Natural killer cell treated with Interleukin-12 subunit alpha and Interleukin-12 subunit beta and Interleukin-15 and Interleukin-18, amount 100 ng/mL, for 72 hours (primary cell): Measurements from ENCODE around the gene GSTO1. TPM values are rescaled to one million over a fixed set of nuclear protein-coding genes. Genes with fewer than 3 reads are reported as not detected.

Source experiments
- ATAC-seq, 2 donors: fragments of 150-1000 bp; cut with Tn5 transposase in 1 of 2; sonication (Bioruptor Pico), chemical (Tn5 transposase) in 1 of 2; 2 replicates each; pipeline ENCODE4 v1.10.0; 2021
- DNase-seq: peaks from one replicate; pipeline ENCODE4 v3.0.0; 2022; ENCODE audit warnings: low spot score
- H3K27ac Mint-ChIP-seq, 2 donors: 1 replicate in 1 of 2; 2 replicates in 1 of 2; pipeline ENCODE4 v1.8.0; 2022; ENCODE audit warnings: mixed read lengths in 2 of 2, mild to moderate bottlenecking in 1 of 2, moderate library complexity in 1 of 2
- H3K27me3 Mint-ChIP-seq, 2 donors: 1 replicate in 1 of 2; 2 replicates in 1 of 2; pipeline ENCODE4 v1.8.0; 2022; ENCODE audit warnings: mixed read lengths in 2 of 2
- H3K36me3 Mint-ChIP-seq: one replicate; pipeline ENCODE4 v1.8.0; 2022; ENCODE audit warnings: mixed read lengths
- H3K4me1 Mint-ChIP-seq, 2 donors: 1 replicate in 1 of 2; 2 replicates in 1 of 2; pipeline ENCODE4 v1.8.0; 2022; ENCODE audit warnings: low read depth in 2 of 2, mixed read lengths in 2 of 2, mild to moderate bottlenecking in 1 of 2
- H3K4me3 Mint-ChIP-seq: one replicate; pipeline ENCODE4 v1.8.0; 2022; ENCODE audit warnings: mixed read lengths
- H3K9me3 Mint-ChIP-seq: 2 replicates; pipeline ENCODE4 v1.8.0; 2022; ENCODE audit warnings: mixed read lengths
- total RNA-seq, 2 donors: library from RNA; stranded (reverse); gene quantifications; one replicate each; pipeline ENCODE4 v1.2.3, GENCODE V29; 2022

The GSTO1 gene
- total RNA-seq, 2 donors from 2014 or later = 101 to 111 TPM

DNA sequence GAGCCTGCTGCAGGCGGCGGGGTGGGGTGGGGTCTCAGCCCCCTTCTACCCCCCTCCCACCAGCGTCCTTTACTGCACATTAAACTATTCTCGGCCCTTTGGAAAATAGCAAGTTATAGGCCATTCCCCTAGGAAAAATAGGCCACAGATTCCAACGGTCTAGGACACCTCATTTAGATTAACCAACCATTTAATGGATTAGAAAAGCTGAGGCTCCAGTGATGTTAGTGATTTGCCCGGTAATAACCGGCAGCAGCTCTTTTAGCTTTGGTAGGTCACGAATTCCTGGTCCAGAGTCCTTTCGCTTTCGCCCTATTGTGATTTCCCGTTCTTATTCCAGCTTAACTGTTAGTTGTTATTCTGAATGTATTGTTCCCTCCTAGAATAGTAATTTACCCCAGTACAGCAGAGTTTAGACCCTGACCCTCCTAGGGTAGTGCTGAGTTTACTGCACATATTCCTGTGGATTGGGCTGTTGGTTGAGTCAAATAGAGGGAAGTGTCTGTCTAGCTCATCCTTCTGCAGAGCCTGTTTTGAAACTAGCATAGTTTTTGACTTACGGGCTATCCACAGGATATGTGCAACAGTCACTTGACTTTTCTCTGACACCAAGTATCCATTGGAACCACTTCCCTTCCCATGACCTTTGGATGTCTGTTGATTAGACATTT, 754 bp downstream of the GSTO1 start:
- H3K9me3 Mint-ChIP-seq = no peaks in the 10 kb centered on the region
- H3K4me3 Mint-ChIP-seq = peak overlapping the region; percentile 100
- peaks cover 56 to 61% of the 10 kb centered on the region in 2 donors for H3K4me1 Mint-ChIP-seq
- ATAC-seq (peak; percentile 59 to 74), DNase-seq (no peak)
- H3K27me3 Mint-ChIP-seq = peaks cover 2 to 3% of the 10 kb centered on the region in 2 donors
- peak overlapping the region; percentile 95 to 98 for H3K27ac Mint-ChIP-seq
- peaks cover 27% of the 10 kb centered on the region for H3K36me3 Mint-ChIP-seq

- H3K27me3 Mint-ChIP-seq = peaks cover 0 to 2% of the 10 kb centered on the region in 2 donors
- H3K27ac Mint-ChIP-seq = peak overlapping the region; percentile 95 to 98
- peak overlapping the region; percentile 100 for H3K4me3 Mint-ChIP-seq
- DNase-seq (no peak), ATAC-seq (no peak)
- no peaks in the 10 kb centered on the region for H3K9me3 Mint-ChIP-seq
- peaks cover 67 to 71% of the 10 kb centered on the region in 2 donors for H3K4me1 Mint-ChIP-seq
- H3K36me3 Mint-ChIP-seq = peaks cover 37% of the 10 kb centered on the region
These were observed 1.8 kb downstream of the GSTO1 start for GRCh38 chr10:104256335-104256961.

DNA sequence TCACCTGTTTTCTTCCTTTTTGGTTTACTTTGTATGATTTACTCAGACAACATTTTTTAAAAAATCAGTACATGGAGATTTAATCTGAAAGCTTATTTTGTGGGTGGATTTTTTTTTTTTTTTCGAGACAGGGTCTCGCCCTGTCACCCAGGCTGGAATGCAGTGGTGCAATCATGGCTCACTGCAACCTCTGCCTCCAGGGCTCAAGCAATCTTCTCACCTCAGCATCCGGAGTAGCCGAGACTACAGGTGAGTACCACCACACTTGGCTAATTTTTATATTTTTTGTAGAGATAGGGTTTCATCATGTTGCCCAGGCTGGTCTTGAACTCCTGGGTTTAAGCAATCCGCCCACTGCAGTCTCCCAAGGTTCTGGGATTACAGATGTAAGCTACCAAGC, 2.5 kb downstream of the GSTO1 start:
- ATAC-seq (no peak), DNase-seq (no peak)
- H3K27ac Mint-ChIP-seq = peak overlapping the region; percentile 95 to 98
- H3K4me1 Mint-ChIP-seq = peaks cover 69 to 75% of the 10 kb centered on the region in 2 donors
- H3K4me3 Mint-ChIP-seq = peak overlapping the region; percentile 100
- H3K36me3 Mint-ChIP-seq = peaks cover 39% of the 10 kb centered on the region
- H3K9me3 Mint-ChIP-seq = no peaks in the 10 kb centered on the region
- peaks cover 0 to 2% of the 10 kb centered on the region in 2 donors for H3K27me3 Mint-ChIP-seq

DNA sequence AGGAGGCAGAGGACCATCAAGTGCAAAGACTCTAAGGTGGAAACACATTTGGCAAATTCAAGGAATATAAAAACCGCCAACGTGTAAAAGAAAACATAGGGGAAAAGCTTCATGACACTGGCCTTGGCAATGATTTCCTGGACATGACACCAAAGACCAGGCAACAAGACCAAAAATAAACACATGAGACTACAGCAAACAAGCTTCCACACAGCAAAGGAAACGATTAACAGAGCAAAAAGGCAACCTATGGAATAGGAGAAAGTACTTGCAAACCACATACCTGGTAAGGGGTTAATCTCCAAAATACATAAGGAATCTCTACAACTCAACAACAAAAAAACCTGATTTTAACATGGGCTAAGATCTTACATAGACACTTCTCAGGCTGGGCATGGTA, 3.5 kb downstream of the GSTO1 start:
- no peak for ATAC-seq
- H3K36me3 Mint-ChIP-seq = peaks cover 39% of the 10 kb centered on the region
- H3K27ac Mint-ChIP-seq = peak overlapping the region in 1 of 2 donors; percentile 6

GRCh38 chr10:104259456-104259855, 4.8 kb downstream of the GSTO1 start:
- ATAC-seq = no peak
- H3K9me3 Mint-ChIP-seq = no peaks in the 10 kb centered on the region
- peak overlapping the region; percentile 83 to 89 for H3K27ac Mint-ChIP-seq
- DNase-seq = no peak
- H3K4me1 Mint-ChIP-seq = peaks cover 58 to 68% of the 10 kb centered on the region in 2 donors
- no peaks in the 10 kb centered on the region for H3K27me3 Mint-ChIP-seq
- H3K4me3 Mint-ChIP-seq = peak overlapping the region; percentile 77
- peaks cover 48% of the 10 kb centered on the region for H3K36me3 Mint-ChIP-seq

More for the DNA sequence above, 3.5 kb downstream of the GSTO1 start:
- DNase-seq = no peak
- H3K27me3 Mint-ChIP-seq = peaks cover 0 to under 1% of the 10 kb centered on the region in 2 donors
- H3K4me3 Mint-ChIP-seq = no peak overlapping the region
- H3K9me3 Mint-ChIP-seq = no peaks in the 10 kb centered on the region
- peaks cover 64 to 72% of the 10 kb centered on the region in 2 donors for H3K4me1 Mint-ChIP-seq

GRCh38 chr10:104259999-104260774, 5.5 kb downstream of the GSTO1 start:
- no peak for ATAC-seq
- peak overlapping the region; percentile 83 to 89 for H3K27ac Mint-ChIP-seq
- H3K4me1 Mint-ChIP-seq = peaks cover 58 to 71% of the 10 kb centered on the region in 2 donors
- peak overlapping the region; percentile 77 for H3K4me3 Mint-ChIP-seq
- no peaks in the 10 kb centered on the region for H3K27me3 Mint-ChIP-seq
- no peaks in the 10 kb centered on the region for H3K9me3 Mint-ChIP-seq
- peaks cover 50% of the 10 kb centered on the region for H3K36me3 Mint-ChIP-seq
- no peak for DNase-seq

GRCh38 chr10:104260775-104261115, 6.1 kb downstream of the GSTO1 start:
- DNase-seq = no peak
- Mint-ChIP-seq H3K27ac (peak overlapping the region; percentile 83 to 89), H3K27me3 (no peaks in the 10 kb centered on the region), H3K36me3 (peaks cover 51% of the 10 kb centered on the region), H3K4me1 (peaks cover 56 to 72% of the 10 kb centered on the region in 2 donors), H3K4me3 (peak overlapping the region; percentile 77), H3K9me3 (no peaks in the 10 kb centered on the region)
- ATAC-seq = peak; percentile 69 to 77

DNA sequence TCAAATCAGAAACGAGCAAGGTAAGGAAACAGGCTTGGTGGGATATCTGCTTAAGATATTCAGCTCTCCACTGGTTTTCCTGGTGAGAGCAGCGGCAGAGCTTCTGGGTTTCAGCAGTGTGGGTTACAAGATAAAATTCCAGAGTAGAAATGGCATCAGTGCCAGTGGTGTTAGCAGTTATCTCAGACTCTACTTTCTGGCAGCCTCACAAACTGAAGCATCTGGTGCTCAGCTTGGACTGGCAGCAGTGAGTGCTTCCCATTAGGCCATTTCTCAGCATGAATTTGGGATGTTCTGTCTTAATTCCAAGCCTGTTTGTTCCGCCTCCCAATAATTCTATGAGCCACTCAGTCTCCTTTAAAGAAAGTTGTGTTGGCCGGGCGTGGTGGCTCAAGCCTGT, 7.4 kb downstream of the GSTO1 start:
- Mint-ChIP-seq H3K27ac (peak overlapping the region in 1 of 2 donors; percentile 89), H3K9me3 (no peaks in the 10 kb centered on the region), H3K4me3 (no peak overlapping the region), H3K4me1 (peaks cover 51 to 64% of the 10 kb centered on the region in 2 donors), H3K27me3 (no peaks in the 10 kb centered on the region), H3K36me3 (peaks cover 56% of the 10 kb centered on the region)
- DNase-seq (no peak), ATAC-seq (no peak)

GRCh38 chr10:104264783-104265182, 10.1 kb downstream of the GSTO1 start:
- peaks cover 41 to 53% of the 10 kb centered on the region in 2 donors for H3K4me1 Mint-ChIP-seq

GRCh38 chr10:104267721-104268404, 13.2 kb downstream of the GSTO1 start:
- Mint-ChIP-seq H3K36me3 (peaks cover 31% of the 10 kb centered on the region), H3K4me1 (peaks cover 21 to 32% of the 10 kb centered on the region in 2 donors), H3K27ac (peak overlapping the region; percentile 91 to 98), H3K27me3 (no peaks in the 10 kb centered on the region), H3K9me3 (no peaks in the 10 kb centered on the region), H3K4me3 (peak overlapping the region; percentile 96)
- no peak for DNase-seq
- ATAC-seq = peak in 1 of 2 donors; percentile 3

More at GRCh38 chr10:104264783-104265182, 10.1 kb downstream of the GSTO1 start:
- Mint-ChIP-seq H3K9me3 (no peaks in the 10 kb centered on the region), H3K4me3 (no peak overlapping the region), H3K27me3 (no peaks in the 10 kb centered on the region), H3K27ac (peak overlapping the region; percentile 45), H3K36me3 (peaks cover 50% of the 10 kb centered on the region)
- no peak for DNase-seq
- no peak for ATAC-seq

GRCh38 chr10:104268405-104268712, 13.7 kb downstream of the GSTO1 start:
- DNase-seq (no peak), ATAC-seq (peak in 1 of 2 donors; percentile 14)
- H3K27ac Mint-ChIP-seq = peak overlapping the region; percentile 91 to 98
- H3K36me3 Mint-ChIP-seq = peaks cover 31% of the 10 kb centered on the region
- peaks cover 21 to 32% of the 10 kb centered on the region in 2 donors for H3K4me1 Mint-ChIP-seq
- H3K27me3 Mint-ChIP-seq = no peaks in the 10 kb centered on the region
- no peaks in the 10 kb centered on the region for H3K9me3 Mint-ChIP-seq
- H3K4me3 Mint-ChIP-seq = peak overlapping the region; percentile 96

GRCh38 chr10:104268713-104269645, 14.3 kb downstream of the GSTO1 start, which contains the start of gene GSTO2:
Gene GSTO2, plus strand, starts transcription at chr10:104269184. Its CDS starts 5,732 bp downstream, at chr10:104274916.
- ATAC-seq (peak; percentile 99 to 100), DNase-seq (peak; percentile 100)
- peaks cover 20 to 29% of the 10 kb centered on the region in 2 donors for H3K4me1 Mint-ChIP-seq
- no peaks in the 10 kb centered on the region for H3K9me3 Mint-ChIP-seq
- peaks cover 28% of the 10 kb centered on the region for H3K36me3 Mint-ChIP-seq
- H3K27ac Mint-ChIP-seq = peak within 1 kb of the TSS; percentile 91 to 98
- H3K4me3 Mint-ChIP-seq = peak within 1 kb of the TSS; percentile 96
- peaks cover 0 to 1% of the 10 kb centered on the region in 2 donors for H3K27me3 Mint-ChIP-seq
